Caco-2 (cell line): ENCODE data around the gene DMWD. TPM values are rescaled to one million over a fixed set of nuclear protein-coding genes. Genes with fewer than 3 reads are reported as not detected.

ENCODE experiments used
- BruUV-seq: library from RNA; stranded (reverse); fragments of 400-500 nt; replicated peaks from 2 replicates; lab custom pipeline; 2021; lab: Mats Ljungman, UMichigan
- CTCF ChIA-PET: fragments of 300-600 bp; sonication (Branson Sonifier 250); formaldehyde crosslinking; loops from one replicate; lab custom pipeline; 2022; ENCODE audit warnings: antibody characterized with exemption; lab: Charles Lee
- POLR2A ChIA-PET: fragments of 300-600 bp; sonication (Branson Sonifier 250); formaldehyde crosslinking; loops from one replicate; lab custom pipeline; 2022; ENCODE audit warnings: antibody characterized with exemption; lab: Charles Lee
- DNase-seq, 2 experiments: peaks; one replicate each; pipeline versions ENCODE4 v3.0.0 to v3.0.0-alpha.2; 2020 to 2022
- H3K27me3 ChIP-seq: replicated peaks from 2 replicates; pipeline ENCODE4 v1.6.0; 2011; ENCODE audit warnings: low read length; ENCODE audit not compliant: control insufficient read depth, insufficient read depth
- H3K36me3 ChIP-seq: 2 replicates; pipeline ENCODE4 v1.5.1; 2011; ENCODE audit warnings: low read length; ENCODE audit not compliant: control insufficient read depth, insufficient read depth
- H3K4me1 ChIP-seq: fragments of 250-450 bp; sonication (Bioruptor Pico); 2 replicates; pipeline ENCODE4 v1.5.1; 2020; ENCODE audit warnings: mild to moderate bottlenecking
- H3K4me3 ChIP-seq: 2 replicates; pipeline ENCODE4 v1.5.1; 2011; ENCODE audit warnings: low read depth, mild to moderate bottlenecking, control low read depth, low read length
- H3K9me3 ChIP-seq: fragments of 250-450 bp; sonication (Bioruptor Pico); 2 replicates; pipeline ENCODE4 v1.5.1; 2020; ENCODE audit warnings: mild to moderate bottlenecking, moderate library complexity
- H3K27ac Mint-ChIP-seq: one replicate; pipeline ENCODE4 v1.8.0; 2022; ENCODE audit warnings: mixed read lengths; ENCODE audit not compliant: unreplicated experiment
- H3K27me3 Mint-ChIP-seq: one replicate; pipeline ENCODE4 v1.8.0; 2022; ENCODE audit warnings: mixed read lengths; ENCODE audit not compliant: insufficient read depth, unreplicated experiment
- H3K36me3 Mint-ChIP-seq: one replicate; pipeline ENCODE4 v1.8.0; 2022; ENCODE audit warnings: mild to moderate bottlenecking, mixed read lengths; ENCODE audit not compliant: insufficient read depth, unreplicated experiment
- H3K4me1 Mint-ChIP-seq: one replicate; pipeline ENCODE4 v1.8.0; 2022; ENCODE audit warnings: low read depth, mixed read lengths; ENCODE audit not compliant: unreplicated experiment
- H3K4me3 Mint-ChIP-seq: one replicate; pipeline ENCODE4 v1.8.0; 2022; ENCODE audit warnings: mild to moderate bottlenecking, moderate library complexity, mixed read lengths; ENCODE audit not compliant: unreplicated experiment
- H3K9me3 Mint-ChIP-seq: one replicate; pipeline ENCODE4 v1.8.0; 2022; ENCODE audit warnings: mixed read lengths; ENCODE audit not compliant: unreplicated experiment
- CTCF ChIP-seq, 2 experiments: fragments of 200-600 bp in 1 of 2; IDR thresholded peaks; 1 replicate in 1 of 2; 2 replicates in 1 of 2; pipeline versions ENCODE4 v1.5.1 to v1.8.0; 2011 to 2022; ENCODE audit warnings: antibody characterized with exemption in 1 of 2, control low read depth in 1 of 2, inconsistent platforms in 1 of 2, low read depth in 1 of 2, low read length in 1 of 2, mild to moderate bottlenecking in 1 of 2, moderate library complexity in 1 of 2; ENCODE audit not compliant: insufficient read depth in 1 of 2, severe bottlenecking in 1 of 2, unreplicated experiment in 1 of 2
- intact Hi-C: fragments of 100-400 bp; cut with micrococcal nuclease; formaldehyde crosslinking; loops from one replicate; pipeline ENCODE4 v1.10.0; 2022; ENCODE audit not compliant: unreplicated experiment
- total RNA-seq: library from RNA; stranded (reverse); gene quantifications from 2 replicates; pipeline ENCODE4 v1.2.3, GENCODE V29; 2022

Gene DMWD
- total RNA-seq, 1 experiment from 2014 or later: 76.3 TPM

GRCh38 chr19:45781214-45782161 lies 11.2 kb downstream of the DMWD start:
- CTCF ChIA-PET: interaction anchor here (1.7 to 2.7 kb wide), 2 partner anchors 11 to 18 kb away, joined by 10 read pairs; no protein-coding TSS in a partner anchor
- H3K4me1 ChIP-seq: peaks cover 15% of the 10 kb centered on the region
- no peaks in the 10 kb centered on the region for H3K9me3 Mint-ChIP-seq

GRCh38 chr19:45780448-45781213 lies 12.0 kb downstream of the DMWD start:
- Mint-ChIP-seq H3K36me3 (peaks cover 62% of the 10 kb centered on the region), H3K9me3 (no peaks in the 10 kb centered on the region), H3K4me3 (no peak overlapping the region), H3K4me1 (peaks cover 18% of the 10 kb centered on the region), H3K27ac (peak overlapping the region; percentile 9), H3K27me3 (no peaks in the 10 kb centered on the region)
- no peaks in the 10 kb centered on the region for H3K9me3 ChIP-seq
- peaks cover 15% of the 10 kb centered on the region for H3K4me1 ChIP-seq
- no peak for TF ChIP-seq CTCF (IDR thresholded peaks at IDR 0.05; ENCODE audit: insufficient read depth in 1 of 2, low read depth in 1 of 2, low read length in 1 of 2, severe bottlenecking in 1 of 2, unreplicated experiment in 1 of 2)
- no peak overlapping the region for H3K4me3 ChIP-seq
- H3K27me3 ChIP-seq: no peaks in the 10 kb centered on the region
- BruUV-seq: no TSS peak
- POLR2A ChIA-PET: interaction anchor here (0.6 kb wide), 2 partner anchors 11 to 95 kb away, joined by 4 to 6 read pairs; no protein-coding TSS in a partner anchor
- intact Hi-C loops: no loop called here
- no peaks in the 10 kb centered on the region for H3K36me3 ChIP-seq
- CTCF ChIA-PET: interaction anchor here (1.9 to 2.7 kb wide), 2 partner anchors 11 to 18 kb away, joined by 10 to 82 read pairs; partner anchors contain the start of gene SIX5
- no peak for DNase-seq

More at GRCh38 chr19:45781214-45782161, 11.2 kb downstream of the DMWD start:
- Mint-ChIP-seq H3K27me3 (no peaks in the 10 kb centered on the region), H3K4me3 (no peak overlapping the region), H3K4me1 (peaks cover 18% of the 10 kb centered on the region), H3K36me3 (peaks cover 67% of the 10 kb centered on the region), H3K27ac (no peak overlapping the region)
- intact Hi-C loops: no loop called here
- no peak for TF ChIP-seq CTCF (IDR thresholded peaks at IDR 0.05; ENCODE audit: insufficient read depth in 1 of 2, low read depth in 1 of 2, low read length in 1 of 2, severe bottlenecking in 1 of 2, unreplicated experiment in 1 of 2)
- H3K27me3 ChIP-seq: no peaks in the 10 kb centered on the region
- no peaks in the 10 kb centered on the region for H3K36me3 ChIP-seq
- POLR2A ChIA-PET: interaction anchor here (0.5 to 1.2 kb wide), 2 partner anchors 19 to 214 kb away, joined by 4 to 14 read pairs; partner anchors contain the start of gene CCDC61
- no TSS peak for BruUV-seq
- no peak for DNase-seq
- peak overlapping the region; percentile 21 for H3K4me3 ChIP-seq
- H3K9me3 ChIP-seq: no peaks in the 10 kb centered on the region

- POLR2A ChIA-PET: interaction anchor here (0.6 kb wide), 1 partner anchor 11 kb away, joined by 6 read pairs; no protein-coding TSS in a partner anchor
These were observed 12.5 kb downstream of the DMWD start for GRCh38 chr19:45780146-45780447.

More at GRCh38 chr19:45780146-45780447, 12.5 kb downstream of the DMWD start:
- H3K4me3 ChIP-seq: no peak overlapping the region
- no TSS peak for BruUV-seq
- Mint-ChIP-seq H3K4me3 (peak overlapping the region; percentile 73), H3K36me3 (peaks cover 62% of the 10 kb centered on the region), H3K4me1 (peaks cover 18% of the 10 kb centered on the region), H3K27ac (peak overlapping the region; percentile 9), H3K27me3 (no peaks in the 10 kb centered on the region), H3K9me3 (no peaks in the 10 kb centered on the region)
- no peaks in the 10 kb centered on the region for H3K9me3 ChIP-seq
- peaks cover 15% of the 10 kb centered on the region for H3K4me1 ChIP-seq
- no peak for TF ChIP-seq CTCF (IDR thresholded peaks at IDR 0.05; ENCODE audit: insufficient read depth in 1 of 2, low read depth in 1 of 2, low read length in 1 of 2, severe bottlenecking in 1 of 2, unreplicated experiment in 1 of 2)
- no peaks in the 10 kb centered on the region for H3K36me3 ChIP-seq
- H3K27me3 ChIP-seq: no peaks in the 10 kb centered on the region
- CTCF ChIA-PET: interaction anchor here (1.7 to 1.9 kb wide), 2 partner anchors 10 to 12 kb away, joined by 11 to 82 read pairs; partner anchors contain the start of genes DMWD and SIX5
- intact Hi-C loops: no loop called here
- DNase-seq: no peak
